ENCODE measurements around the gene LENG1.
"Not testable (repeated sequence)": the region's sequence is repeated elsewhere in the genome, so short reads cannot be mapped to it uniquely, and the experiment has no call there.

Gene LENG1

DNA sequence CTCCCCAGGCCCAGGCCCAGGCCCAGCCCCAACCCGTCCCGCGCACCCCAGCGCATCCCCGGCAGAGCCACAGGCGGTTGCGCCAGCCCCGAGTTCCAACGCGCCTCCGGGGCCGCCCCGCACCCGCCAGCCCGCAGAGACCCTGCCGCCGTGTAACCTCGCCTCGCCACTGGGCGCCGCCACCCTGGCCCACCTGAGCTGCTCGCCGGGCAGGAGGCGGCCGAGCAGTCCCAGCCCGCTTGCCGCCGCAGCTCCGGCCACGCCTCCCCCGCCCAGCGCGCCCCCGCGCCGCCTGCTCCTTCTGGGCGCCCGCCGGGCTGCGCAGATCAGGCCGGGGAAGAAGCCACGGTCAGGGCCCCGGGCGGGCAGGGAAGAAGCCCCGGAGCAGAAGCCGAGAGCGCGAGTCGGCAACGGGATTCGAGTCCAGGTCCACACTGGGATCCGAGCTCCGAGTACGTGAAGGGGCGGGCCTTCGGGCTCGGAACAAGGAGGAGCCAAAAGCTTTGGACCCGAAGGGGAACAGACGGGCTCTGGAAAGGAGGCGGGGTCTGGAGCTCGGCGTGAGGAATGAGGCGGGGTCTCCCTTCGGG lies 29.7 kb upstream of the LENG1 start, which contains the start of gene MBOAT7:
TSS of gene MBOAT7 (minus strand) at position 436 of the 590 bp plus-strand sequence. CDS start 1,072 bp downstream, outside the sequence.
- no peak for DNase-seq

DNA sequence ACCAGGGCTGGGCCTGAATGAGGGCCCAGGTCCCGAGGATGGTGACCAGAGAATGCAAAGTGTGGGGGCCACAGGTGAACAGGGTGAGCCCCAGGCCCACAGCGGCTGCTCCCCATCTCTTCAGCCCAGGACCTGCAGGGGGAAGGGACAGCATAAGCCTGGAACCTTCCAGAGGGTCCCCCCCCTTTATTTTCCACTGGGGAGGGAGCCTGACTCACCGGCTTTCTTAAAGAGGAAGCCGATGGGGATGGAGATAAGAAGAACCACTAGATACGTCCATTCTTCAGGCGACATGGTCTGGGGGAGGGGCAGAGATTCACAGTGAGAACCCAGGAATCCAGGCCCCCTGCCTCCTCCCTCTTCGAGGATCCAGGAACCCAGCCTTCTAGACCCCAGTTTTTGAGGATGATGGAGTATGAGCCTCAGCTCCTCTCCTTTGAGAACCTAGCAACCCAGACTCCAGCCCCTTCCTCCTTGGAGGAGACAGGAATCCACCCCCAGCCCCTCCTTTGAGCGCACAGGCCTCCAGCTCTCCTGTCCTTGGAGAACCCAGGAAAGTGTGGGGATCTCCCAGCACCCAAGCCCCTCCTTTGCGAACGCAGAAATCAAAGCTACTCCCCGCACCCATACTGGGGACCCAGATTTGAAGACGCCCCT lies 28.8 kb upstream of the LENG1 start:
- DNase-seq = peak; percentile 74

DNA sequence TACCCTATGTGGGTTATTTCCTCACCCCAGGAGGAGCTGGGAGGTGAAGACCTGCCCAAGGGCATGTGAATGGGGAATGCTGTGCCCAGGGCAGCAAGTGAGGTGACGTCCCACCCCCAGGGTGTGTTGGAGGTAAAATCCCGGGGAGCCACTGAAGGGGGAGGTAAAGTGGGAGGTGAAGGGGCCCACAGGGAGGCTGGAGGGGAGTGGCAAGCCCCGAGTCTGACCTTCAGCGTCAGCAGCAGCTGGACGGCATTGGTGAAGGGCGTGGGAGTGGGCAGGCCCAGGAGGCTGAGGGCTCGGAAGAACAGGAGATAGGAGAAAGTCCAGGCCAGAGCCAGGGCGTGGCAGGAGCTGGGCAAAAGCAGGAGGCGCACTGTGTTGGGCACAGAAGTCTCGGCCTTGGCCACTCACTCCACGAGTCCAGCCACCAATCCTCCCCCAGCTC lies 27.4 kb upstream of the LENG1 start:
- DNase-seq = no peak

DNA sequence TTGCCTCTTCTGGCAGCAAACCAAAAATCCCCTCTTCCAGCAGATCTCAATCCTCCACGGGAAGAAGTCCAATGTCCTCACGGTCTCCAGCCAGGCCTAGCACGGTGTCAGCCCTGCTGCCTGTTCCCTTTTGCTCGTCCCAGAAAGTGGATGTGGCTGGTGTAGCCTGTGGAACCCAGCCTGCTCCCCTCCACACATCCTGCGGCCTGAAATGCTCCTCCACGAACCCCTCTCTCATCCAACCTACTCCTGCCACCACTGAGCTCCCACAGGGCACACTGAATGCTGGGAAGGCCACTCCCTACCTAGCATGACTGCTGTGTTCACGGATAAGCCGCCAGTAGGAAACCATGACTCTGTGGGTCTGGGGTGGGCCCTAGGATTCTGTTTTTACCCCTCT lies 26.8 kb upstream of the LENG1 start:
- DNase-seq = no peak

DNA sequence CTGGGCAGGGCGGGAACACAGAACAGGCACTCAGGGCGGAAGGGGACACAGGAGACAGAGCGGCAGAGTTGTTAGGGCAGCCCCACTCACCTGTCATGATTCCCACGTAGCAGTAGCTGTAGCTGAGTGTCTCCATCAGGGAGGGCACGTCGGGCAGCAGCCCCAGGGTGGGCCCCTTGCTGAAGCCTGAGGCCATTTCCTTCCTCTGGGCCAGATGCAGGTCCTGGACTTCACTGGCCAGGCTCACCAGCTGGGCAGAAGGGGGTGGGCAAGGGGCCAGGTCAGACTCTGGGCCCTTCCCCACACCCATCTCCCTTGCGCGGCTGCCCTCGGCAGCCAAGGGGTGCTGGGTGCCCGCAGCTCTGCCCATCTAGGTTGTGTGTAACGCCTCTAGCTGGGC lies 23.9 kb upstream of the LENG1 start:
- DNase-seq = no peak

DNA sequence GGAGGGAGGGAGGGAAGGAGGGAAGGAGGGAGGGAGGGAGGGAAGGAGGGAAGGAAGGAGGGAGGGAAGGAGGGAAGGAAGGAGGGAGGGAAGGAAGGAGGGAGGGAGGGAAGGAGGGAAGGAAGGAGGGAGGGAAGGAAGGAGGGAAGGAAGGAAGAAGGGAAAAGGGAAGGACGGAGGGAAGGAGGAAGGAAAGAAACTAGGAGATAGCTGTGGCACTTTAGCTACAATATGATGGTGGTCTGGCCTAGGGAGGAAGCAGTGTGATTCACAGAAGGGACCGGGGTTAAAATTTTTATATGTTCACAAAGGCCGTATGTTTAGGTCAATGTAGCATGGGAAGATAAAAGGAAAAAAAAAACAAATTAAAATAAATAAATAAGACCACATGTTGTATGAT lies 22.4 kb upstream of the LENG1 start:
- DNase-seq = not testable (repeated sequence)

DNA sequence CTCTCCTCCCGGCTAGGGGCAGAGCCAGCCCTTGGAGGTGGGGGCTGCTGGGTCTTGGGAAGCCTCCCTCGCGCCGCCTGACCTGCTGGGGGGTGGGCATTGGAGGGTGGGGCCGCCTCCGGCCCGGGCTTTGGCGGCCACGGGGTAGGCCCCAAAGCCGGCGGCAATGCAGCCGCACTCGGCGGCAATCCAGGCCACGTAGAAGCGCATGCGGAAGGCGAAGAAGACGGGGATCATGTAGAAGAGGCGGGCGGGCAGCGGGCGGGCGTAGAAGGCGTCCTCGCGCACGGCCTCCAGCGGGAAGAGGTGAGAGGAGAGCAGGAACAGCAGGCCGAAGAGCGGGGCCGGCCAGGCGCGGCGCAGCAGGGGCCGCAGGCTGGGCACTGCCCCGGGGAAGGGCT lies 21.2 kb upstream of the LENG1 start:
- no peak for DNase-seq

DNA sequence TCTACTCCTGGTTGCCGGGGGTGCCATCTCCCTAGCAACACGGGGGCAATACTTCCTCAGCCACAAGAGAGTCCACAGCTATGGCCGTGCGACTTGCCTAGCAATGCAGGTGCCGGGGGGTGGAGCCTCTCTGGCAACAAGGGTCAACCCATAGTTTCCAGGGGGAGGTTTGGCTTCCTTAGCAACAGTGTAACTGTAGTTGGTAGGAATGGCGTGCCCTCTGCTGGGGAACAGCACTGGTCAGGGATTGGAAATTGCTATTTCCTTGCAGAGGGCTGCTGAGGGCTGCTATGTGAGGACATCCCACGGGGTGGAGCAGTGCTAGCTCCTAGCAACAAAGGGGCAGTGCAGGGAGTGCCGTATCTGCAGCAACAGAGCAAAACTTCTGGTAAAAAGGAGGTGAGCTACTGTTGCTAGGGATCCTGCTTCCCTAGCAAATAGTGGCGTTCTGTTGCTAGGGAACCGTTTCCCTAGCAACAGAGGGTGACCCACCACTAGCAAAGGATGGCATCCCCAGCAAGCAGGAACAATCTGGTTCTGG lies 20.5 kb upstream of the LENG1 start:
- DNase-seq = no peak

DNA sequence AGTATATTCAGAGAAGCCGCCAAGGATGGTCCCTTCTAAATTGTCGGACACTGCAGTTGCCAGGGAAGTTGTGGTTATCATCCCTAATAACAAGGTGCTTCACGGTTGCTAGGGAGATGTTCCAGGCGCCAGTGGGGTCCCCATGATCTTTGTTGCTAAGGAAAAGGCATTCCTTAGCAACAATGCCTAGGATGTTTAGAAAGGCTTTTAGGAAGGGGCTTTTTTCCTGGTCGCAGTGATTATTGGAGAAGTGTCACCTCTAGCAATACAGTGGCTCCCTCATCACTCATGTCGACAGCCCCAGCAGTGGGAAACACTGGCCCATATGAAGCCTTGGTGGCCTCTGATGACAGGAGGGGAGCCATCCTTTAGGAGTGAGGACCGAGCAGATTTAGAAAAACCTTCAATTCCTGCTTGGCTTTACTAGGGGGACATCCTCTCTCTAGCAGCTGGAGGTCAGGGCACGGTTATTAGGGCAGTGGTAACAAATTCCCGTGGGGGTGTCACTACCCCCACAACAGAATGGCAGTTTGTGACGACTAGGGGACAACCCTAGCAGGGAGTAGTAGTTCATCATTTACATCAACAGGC lies 19.8 kb upstream of the LENG1 start:
- no peak for DNase-seq

DNA sequence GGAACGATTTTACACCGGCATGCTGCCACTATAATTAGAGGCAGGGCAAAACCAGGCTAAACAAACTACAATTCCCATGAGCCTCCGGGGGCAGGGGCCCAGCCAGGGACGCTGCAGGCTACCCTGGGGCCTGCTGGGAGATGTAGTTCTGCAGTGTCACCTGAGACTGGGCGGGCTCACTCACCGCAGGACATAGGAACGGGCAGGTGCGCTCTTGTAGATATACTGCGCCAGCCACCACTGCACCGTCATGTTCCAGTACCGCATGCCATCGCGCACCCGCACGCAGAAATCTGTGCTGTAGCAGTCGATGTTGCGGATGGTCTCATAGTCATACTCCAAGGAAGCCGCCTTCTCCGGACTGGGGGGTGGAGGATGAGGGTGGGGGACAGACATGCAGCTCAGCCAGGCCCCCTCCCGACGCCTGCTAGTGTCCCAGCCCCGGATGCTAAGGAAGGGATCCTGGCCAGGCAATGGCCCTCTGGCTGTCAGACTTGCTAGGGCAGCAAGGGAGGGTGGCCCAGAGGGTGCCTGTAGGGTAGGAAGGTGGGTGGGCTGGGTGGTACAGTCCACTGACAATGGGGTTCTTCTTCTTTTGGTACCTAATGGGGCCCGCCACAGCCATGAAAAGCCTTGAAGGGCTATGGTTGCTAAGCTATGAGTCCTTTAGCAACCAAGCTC lies 19.2 kb upstream of the LENG1 start:
- DNase-seq = peak; percentile 51

DNA sequence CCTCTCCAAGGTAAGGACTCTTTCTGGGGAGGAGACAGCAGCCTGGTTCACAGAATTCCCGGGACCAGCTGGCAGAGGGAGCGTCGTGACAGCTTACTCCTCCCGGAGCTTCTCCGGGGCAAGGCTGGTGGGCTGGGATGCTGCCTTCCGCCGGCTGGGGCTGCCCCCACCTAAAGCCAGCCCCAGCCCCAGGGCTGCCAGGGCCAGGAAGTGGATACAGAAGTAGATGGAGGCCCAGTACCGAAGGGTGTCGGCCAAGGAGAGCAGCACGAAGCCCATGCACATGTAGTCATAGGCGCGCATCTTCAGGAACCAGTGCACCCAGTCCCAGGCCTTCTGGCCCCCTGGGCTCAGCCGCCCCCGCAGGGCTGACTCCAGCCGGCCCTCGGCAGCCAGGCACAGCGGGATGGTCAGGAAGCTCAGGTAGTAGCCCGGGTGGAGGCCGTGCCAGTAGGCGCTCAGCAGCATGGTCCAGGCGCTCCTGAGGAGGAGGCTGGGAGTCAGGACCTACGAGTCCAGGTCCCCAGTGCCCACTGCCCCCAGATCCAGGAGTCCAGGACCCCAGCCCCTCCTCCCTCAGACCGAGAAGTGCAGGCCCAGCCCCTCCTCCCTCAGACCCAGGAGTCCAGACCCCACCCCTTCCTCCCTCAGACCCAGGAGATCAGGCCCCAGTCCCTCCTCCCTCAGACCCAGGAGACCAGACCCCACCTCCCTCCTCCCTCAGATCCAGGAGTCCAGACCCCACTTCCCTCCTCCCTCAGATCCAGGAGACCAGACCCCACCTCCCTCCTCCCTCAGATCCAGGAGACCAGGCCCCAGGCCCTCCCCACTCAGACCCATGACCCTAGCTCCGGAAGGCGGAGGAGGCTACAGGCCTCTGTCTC lies 14.7 kb upstream of the LENG1 start:
- no peak for DNase-seq

DNA sequence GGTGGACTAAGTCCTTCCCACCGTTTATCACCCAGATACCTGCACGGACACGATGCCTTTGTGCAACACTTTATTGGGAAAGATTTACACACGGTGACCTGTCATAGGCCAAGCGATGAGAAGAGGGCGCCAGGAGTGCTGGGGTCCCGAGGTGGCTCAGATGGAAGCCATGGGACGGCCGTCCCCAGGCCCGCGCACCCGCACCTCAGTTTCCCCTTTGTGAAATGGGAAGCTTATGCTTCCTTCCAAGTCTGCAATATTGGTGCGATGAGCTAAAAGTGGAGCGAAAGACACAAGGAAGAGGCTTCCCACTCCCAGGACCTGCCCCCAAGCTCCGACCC lies 13.8 kb upstream of the LENG1 start:
- DNase-seq = no peak

DNA sequence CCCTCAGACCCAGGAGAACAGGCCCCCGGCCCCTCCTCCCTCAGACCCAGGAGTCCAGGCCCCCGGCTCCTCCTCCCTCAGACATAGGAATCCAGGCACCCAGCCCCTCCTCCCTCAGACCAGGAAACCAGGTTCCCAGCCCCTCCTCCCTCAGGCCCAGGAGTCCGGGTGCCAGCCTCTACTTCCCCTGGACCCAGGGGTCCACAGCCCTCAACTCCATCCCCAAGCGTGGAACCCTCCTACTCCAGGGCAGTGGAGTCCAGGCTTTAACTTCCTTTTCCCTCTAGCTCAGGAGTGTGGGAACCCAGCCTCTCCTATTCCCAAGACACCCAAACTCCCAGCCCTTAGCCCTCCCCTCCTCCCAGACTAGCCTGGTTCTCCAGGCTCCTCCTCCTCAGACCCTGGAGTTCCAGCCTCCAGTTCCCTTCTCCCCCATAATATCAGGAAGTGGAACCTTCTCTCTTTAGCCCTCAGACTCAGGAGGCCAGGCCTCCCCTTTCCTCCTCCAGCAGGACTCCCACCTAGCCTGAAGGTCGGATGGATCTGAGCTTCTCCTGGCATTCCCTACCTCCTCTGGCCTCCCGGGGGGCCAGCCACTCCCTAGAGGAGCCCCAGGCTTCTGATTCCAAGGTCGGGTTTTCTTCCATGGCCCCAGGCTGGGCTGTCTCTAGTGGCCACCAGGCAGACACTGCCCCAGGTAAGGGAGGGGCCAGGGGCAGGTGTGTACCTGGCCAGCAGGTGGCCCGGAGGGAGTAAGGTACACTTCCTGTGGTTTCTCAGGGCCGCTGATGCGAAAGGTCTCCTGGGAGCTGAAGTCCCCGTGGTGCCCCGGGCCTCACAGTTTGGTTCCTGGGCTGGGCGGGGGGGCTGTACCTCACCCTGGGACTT lies 13.2 kb upstream of the LENG1 start, which contains the start of gene TMC4:
TSS of gene TMC4 (minus strand) at position 690 of the 888 bp plus-strand sequence. CDS start at position 647, 43 bp downstream.
- DNase-seq = no peak

DNA sequence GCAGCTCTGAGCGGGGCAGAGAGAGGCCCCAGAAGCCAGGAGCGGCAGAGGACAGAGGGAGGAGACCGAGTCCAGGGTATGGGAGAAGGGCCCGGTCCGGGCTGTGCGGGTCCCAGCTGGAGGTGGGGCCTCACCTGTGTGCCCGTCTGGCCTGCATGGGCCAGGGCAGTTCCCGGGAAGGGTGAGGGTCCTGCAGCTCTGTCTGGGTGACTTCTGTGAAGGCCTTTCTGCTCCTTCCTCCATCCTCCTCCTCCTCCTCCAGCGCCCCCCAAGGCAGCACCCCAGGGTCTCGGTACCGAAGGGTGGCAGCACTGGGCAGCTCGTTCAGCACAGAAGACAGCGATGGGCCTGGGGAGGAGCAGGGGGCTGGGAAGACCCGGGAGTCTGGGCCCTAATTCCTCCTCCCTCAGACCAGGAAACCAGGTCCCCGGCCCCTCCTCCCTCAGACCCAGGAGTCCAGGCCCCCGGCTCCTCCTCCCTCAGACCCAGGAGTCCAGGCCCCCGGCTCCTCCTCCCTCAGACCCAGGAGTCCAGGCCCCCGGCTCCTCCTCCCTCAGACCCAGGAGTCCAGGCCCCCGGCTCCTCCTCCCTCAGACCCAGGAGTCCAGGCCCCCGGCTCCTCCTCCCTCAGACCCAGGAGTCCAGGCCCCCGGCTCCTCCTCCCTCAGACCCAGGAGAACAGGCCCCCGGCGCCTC lies 12.4 kb upstream of the LENG1 start:
- not testable (repeated sequence) for DNase-seq

DNA sequence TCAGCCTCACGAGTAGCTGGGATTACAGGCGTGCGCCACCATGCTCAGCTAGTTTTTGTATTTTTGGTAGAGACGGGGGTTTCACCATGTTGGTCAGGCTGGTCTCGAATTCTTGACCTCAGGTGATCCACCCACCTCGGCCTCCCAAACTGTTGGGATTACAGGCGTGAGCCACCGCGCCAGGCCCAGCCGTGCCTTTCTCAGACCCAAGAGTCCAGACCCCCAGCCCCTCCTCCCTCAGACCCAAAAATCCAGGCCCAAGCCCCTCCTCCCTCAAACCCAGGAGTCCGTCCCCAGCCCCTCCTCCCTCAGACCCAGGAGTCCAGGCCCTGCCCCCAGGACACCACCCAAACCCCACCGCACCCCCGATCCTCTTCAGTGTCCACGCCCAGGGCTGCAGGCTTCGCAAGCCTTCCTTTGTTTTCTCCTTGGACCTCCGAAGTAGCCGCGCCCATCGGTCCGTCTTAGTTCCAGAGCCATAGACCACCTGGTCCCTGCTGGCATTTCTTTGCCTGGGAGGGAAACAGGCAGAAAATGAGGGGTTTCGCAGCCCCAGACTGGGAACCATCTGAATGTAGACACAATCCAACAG lies 9.7 kb upstream of the LENG1 start:
- no peak for DNase-seq

DNA sequence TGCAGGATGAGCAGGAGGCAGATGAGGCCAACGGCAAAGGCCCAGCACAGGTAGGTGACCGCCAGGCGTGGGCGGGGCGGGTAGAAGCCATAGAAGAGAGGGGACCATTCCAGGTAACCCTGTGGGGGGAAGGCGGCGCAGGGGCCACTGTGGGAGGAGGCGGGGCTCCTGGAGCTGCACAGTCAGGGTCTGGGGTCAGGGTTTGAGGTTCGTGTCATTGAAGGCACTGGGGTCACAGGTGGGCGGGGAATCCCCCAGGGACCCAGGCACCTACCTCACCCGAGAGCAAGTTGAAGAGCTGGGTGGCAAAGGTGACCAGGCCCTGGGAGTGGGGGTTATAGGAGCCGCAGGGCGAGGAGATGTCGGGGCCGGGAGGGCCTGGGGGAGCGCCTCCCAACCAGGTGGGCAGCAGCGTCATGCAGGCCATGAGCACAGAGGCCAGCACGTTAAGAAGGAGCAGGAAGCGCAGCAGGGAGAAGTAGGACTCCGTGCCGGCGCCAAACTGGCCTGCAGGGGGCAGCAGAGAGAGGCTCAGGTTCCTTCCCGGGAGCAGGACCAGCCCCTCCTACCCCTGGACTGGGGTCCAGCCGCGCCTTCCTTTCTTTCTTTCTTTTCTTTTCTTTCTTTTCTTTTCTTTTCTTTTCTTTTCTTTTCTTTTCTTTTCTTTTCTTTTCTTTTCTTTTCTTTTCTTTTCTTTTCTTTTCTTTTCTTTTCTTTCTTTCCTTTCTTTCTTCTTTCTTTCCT lies 8.8 kb upstream of the LENG1 start:
- peak; percentile 89 for DNase-seq

DNA sequence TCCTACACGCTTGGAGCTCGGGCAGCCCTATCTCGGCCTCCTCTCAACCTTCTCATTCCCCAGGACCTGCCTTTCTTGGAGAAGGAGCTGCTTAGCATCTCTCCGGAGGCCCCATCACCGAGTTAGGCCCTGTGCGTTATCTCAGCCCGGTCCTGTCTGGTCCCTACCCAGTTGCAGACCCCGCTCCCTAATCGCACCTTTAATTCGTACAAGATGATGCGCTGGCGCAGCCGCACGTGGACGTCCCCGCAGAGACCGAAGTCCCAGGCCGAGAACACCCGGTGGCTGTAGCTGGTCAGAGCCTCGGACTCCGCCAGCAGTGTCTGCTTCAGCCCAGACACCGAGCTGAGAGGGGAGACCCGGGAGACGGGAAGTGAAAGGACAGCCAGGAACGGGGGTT lies 5.7 kb upstream of the LENG1 start:
- DNase-seq = no peak

DNA sequence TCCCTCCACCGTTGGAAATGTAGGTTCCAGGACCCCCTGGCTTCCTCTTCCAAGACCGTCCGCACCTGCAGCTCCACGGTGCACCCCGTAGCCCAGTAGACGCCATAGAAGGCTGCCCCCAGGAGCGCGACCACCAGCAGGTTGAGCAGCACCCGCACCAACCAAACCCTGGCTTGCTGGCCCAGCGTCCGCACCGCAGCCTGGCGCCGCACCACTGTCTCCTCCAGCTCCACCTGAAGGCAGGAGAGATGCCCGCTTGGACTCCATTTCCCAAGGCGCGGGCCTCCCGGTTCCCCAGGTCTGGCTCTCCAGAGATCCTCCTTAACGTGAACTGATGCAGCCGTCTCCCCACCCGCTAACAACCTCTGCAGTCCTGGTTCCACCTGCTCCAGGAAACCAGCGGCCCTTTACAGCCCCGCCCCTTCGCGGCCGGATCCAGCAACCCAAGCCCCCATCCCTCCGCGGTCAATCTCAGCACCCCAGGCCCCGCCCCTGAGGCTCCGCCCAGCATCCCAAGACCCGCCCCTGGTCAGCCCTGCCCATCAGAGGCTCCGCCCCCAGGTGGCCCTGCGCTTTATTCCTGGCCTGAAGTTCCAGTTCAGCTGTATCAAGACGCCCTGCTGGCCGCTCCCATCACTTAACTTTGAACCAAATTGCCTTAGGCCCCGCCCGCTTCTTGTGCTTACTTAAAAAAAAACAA lies 5.0 kb upstream of the LENG1 start:
- peak; percentile 88 for DNase-seq

DNA sequence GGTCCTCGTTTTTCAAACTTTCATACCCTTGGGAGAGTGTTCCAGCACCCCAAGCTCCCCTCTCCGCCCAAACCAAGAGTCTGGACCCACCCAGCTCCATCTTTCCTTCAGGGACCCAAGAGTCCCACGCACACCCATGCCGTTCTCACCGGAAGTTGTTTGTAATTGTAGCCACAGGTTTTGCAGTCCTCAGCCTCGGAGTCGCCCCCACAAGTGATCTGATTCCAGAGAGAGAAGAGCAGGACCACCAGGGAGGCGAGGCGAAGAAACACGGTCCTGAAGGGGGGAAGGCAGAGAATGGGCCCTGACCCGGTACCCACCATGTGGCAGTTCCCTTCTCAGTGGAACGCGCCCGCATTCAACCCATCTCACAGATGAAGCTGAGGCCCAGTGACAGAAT lies 3.4 kb upstream of the LENG1 start:
- no peak for DNase-seq
